Effector memory CD4-positive, alpha-beta T cell (primary cell): Measurements from ENCODE around the gene CRYGN.

Source experiments
- DNase-seq, 3 donors: peaks; one replicate each; pipeline ENCODE4 v3.0.0-alpha.2; 2020
- H3K27ac ChIP-seq: 2 replicates; pipeline ENCODE4 v1.7.0; 2013; ENCODE audit warnings: mild to moderate bottlenecking, low read length, moderate library complexity; ENCODE audit not compliant: insufficient read depth, poor library complexity, severe bottlenecking
- H3K27me3 ChIP-seq: replicated peaks from 2 replicates; pipeline ENCODE4 v1.7.0; 2013; ENCODE audit warnings: mild to moderate bottlenecking, low read length; ENCODE audit not compliant: insufficient read depth, control insufficient read depth, poor library complexity, severe bottlenecking
- H3K36me3 ChIP-seq: 2 replicates; pipeline ENCODE4 v1.7.0; 2013; ENCODE audit warnings: mild to moderate bottlenecking, low read length, moderate library complexity; ENCODE audit not compliant: control insufficient read depth, insufficient read depth
- H3K4me1 ChIP-seq: 2 replicates; pipeline ENCODE4 v1.7.0; 2013; ENCODE audit warnings: low read length, mild to moderate bottlenecking; ENCODE audit not compliant: control insufficient read depth, insufficient read depth, poor library complexity, severe bottlenecking
- H3K4me3 ChIP-seq: 2 replicates; pipeline ENCODE4 v1.7.0; 2013; ENCODE audit warnings: low read length, low read depth, mild to moderate bottlenecking; ENCODE audit not compliant: insufficient read depth, poor library complexity, severe bottlenecking
- H3K9me3 ChIP-seq: 2 replicates; pipeline ENCODE4 v1.7.0; 2013; ENCODE audit warnings: mild to moderate bottlenecking, low read length, moderate library complexity; ENCODE audit not compliant: control insufficient read depth

Gene CRYGN

GRCh38 chr7:151399906-151400305 is 40.0 kb downstream of the CRYGN start:
- H3K27me3 ChIP-seq: no peaks in the 10 kb centered on the region

DNA sequence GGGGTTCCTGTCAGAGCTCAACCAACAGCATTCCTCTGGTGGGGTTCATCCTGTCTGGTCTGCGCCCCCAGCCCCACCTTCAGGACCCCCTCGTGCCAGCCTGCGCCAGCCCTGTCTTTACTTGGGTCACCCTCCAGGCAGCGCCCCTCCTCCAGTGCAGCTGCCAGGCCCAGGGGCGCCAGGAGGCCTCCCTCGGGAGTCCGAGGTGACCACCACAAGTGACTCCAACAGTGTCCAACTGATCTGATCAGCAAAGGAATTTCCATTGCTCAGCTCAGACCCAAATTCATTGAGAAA is 40.7 kb downstream of the CRYGN start:
- no peaks in the 10 kb centered on the region for H3K9me3 ChIP-seq
- H3K4me3 ChIP-seq: no peak overlapping the region
- DNase-seq: no peak
- no peaks in the 10 kb centered on the region for H3K27me3 ChIP-seq
- H3K4me1 ChIP-seq: peaks cover 6% of the 10 kb centered on the region
- H3K36me3 ChIP-seq: no peaks in the 10 kb centered on the region
- H3K27ac ChIP-seq: no peak overlapping the region

More at GRCh38 chr7:151399906-151400305, 40.0 kb downstream of the CRYGN start:
- no peak for DNase-seq
- H3K9me3 ChIP-seq: no peaks in the 10 kb centered on the region
- H3K36me3 ChIP-seq: no peaks in the 10 kb centered on the region
- H3K4me3 ChIP-seq: no peak overlapping the region
- no peak overlapping the region for H3K27ac ChIP-seq
- H3K4me1 ChIP-seq: peaks cover 8% of the 10 kb centered on the region

GRCh38 chr7:151398446-151399304 is 41.3 kb downstream of the CRYGN start:
- Histone ChIP-seq H3K27ac (no peak overlapping the region), H3K9me3 (no peaks in the 10 kb centered on the region), H3K4me3 (no peak overlapping the region), H3K27me3 (no peaks in the 10 kb centered on the region), H3K4me1 (peaks cover 3% of the 10 kb centered on the region), H3K36me3 (no peaks in the 10 kb centered on the region)
- DNase-seq: no peak

DNA sequence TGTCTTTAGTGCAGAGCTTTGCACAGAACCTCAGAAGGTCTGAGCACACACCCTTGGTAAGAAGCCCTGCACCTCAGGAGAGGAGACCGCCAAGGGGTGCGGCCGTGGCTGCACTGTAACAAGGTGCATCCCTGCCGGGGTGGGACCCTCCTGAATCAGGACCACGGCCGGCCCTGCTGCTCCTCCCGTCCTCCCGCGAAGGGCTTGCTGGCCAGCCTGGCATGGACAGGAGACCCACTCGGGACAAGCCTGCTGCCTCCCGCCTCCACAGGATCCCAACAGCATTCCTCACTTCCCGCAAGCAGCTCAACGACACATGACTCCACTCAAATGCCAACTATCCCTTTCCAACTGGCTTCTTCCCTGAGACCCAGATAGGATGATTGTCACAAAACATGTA is 42.9 kb downstream of the CRYGN start:
- DNase-seq: no peak
- no peak overlapping the region for H3K27ac ChIP-seq

GRCh38 chr7:151396328-151396970 is 43.5 kb downstream of the CRYGN start:
- Histone ChIP-seq H3K4me1 (peaks cover 3% of the 10 kb centered on the region), H3K27ac (no peak overlapping the region), H3K36me3 (no peaks in the 10 kb centered on the region), H3K4me3 (no peak overlapping the region), H3K9me3 (no peaks in the 10 kb centered on the region), H3K27me3 (no peaks in the 10 kb centered on the region)
- DNase-seq: no peak

More for the DNA sequence above, 42.9 kb downstream of the CRYGN start:
- no peaks in the 10 kb centered on the region for H3K36me3 ChIP-seq
- H3K4me1 ChIP-seq: peaks cover 3% of the 10 kb centered on the region
- H3K27me3 ChIP-seq: no peaks in the 10 kb centered on the region
- H3K9me3 ChIP-seq: no peaks in the 10 kb centered on the region
- H3K4me3 ChIP-seq: no peak overlapping the region

GRCh38 chr7:151395036-151395367 is 44.9 kb downstream of the CRYGN start:
- Histone ChIP-seq H3K27ac (no peak overlapping the region), H3K4me1 (peaks cover 3% of the 10 kb centered on the region), H3K4me3 (no peak overlapping the region), H3K9me3 (no peaks in the 10 kb centered on the region), H3K36me3 (no peaks in the 10 kb centered on the region), H3K27me3 (no peaks in the 10 kb centered on the region)
- DNase-seq: no peak

GRCh38 chr7:151394076-151395035 is 45.6 kb downstream of the CRYGN start:
- Histone ChIP-seq H3K9me3 (no peaks in the 10 kb centered on the region), H3K27me3 (no peaks in the 10 kb centered on the region), H3K36me3 (no peaks in the 10 kb centered on the region), H3K4me3 (no peak overlapping the region), H3K4me1 (peaks cover 3% of the 10 kb centered on the region), H3K27ac (no peak overlapping the region)
- no peak for DNase-seq

GRCh38 chr7:151393031-151393977 is 46.6 kb downstream of the CRYGN start:
- Histone ChIP-seq H3K4me1 (peaks cover 3% of the 10 kb centered on the region), H3K27me3 (no peaks in the 10 kb centered on the region), H3K4me3 (no peak overlapping the region), H3K36me3 (no peaks in the 10 kb centered on the region), H3K9me3 (no peaks in the 10 kb centered on the region), H3K27ac (no peak overlapping the region)
- no peak for DNase-seq

GRCh38 chr7:151392426-151392825 is 47.5 kb downstream of the CRYGN start:
- Histone ChIP-seq H3K27ac (no peak overlapping the region), H3K27me3 (no peaks in the 10 kb centered on the region), H3K36me3 (no peaks in the 10 kb centered on the region), H3K4me1 (peaks cover 3% of the 10 kb centered on the region), H3K9me3 (no peaks in the 10 kb centered on the region), H3K4me3 (no peak overlapping the region)
- DNase-seq: no peak
